Right forelimb (tissue), 1 donor: Measurements from ENCODE around the gene PREB.

Experiments
- DNase-seq: peaks from one replicate; pipeline ENCODE4 v3.0.0-alpha.2; 2018

PREB gene

GRCh38 chr2:27152102-27152795 lies 17.8 kb upstream of the PREB start:
- no peak for DNase-seq

GRCh38 chr2:27150639-27151230 lies 16.3 kb upstream of the PREB start:
- no peak for DNase-seq

GRCh38 chr2:27149570-27150405 lies 15.4 kb upstream of the PREB start:
- no peak for DNase-seq

GRCh38 chr2:27148801-27149439 lies 14.5 kb upstream of the PREB start, which contains the start of gene TCF23:
TCF23 (plus strand) TSS chr2:27149004; CDS start chr2:27149134, 130 bp downstream.
- no peak for DNase-seq

- no peak for DNase-seq
These were observed 13.5 kb upstream of the PREB start for GRCh38 chr2:27147935-27148334.

- DNase-seq = no peak
These were observed 11.2 kb upstream of the PREB start for GRCh38 chr2:27145682-27146081.

GRCh38 chr2:27143285-27143684 lies 8.8 kb upstream of the PREB start:
- no peak for DNase-seq

- DNase-seq = no peak
These were observed 4.9 kb upstream of the PREB start, which contains the start of gene PRR30 for GRCh38 chr2:27139310-27139709. PRR30 (minus strand) TSS chr2:27139410; CDS start chr2:27138329, 1,081 bp downstream.

GRCh38 chr2:27138111-27138510 lies 3.7 kb upstream of the PREB start:
- DNase-seq = no peak

GRCh38 chr2:27137322-27137935 lies 3.0 kb upstream of the PREB start:
- no peak for DNase-seq

GRCh38 chr2:27136751-27137150 lies 2.3 kb upstream of the PREB start:
- DNase-seq = no peak

- DNase-seq = no peak
These were observed 1.1 kb upstream of the PREB start for GRCh38 chr2:27135478-27135955.

GRCh38 chr2:27134781-27135477 lies 493 bp upstream of the PREB start:
- no peak for DNase-seq

- DNase-seq = no peak
These were observed 1.1 kb downstream of the PREB start for GRCh38 chr2:27133195-27133875.

- no peak for DNase-seq
These were observed 3.0 kb downstream of the PREB start for GRCh38 chr2:27131429-27131828.

GRCh38 chr2:27130396-27130795 lies 4.0 kb downstream of the PREB start:
- DNase-seq = no peak

GRCh38 chr2:27128668-27129571 lies 5.5 kb downstream of the PREB start:
- DNase-seq = no peak

- DNase-seq = no peak
These were observed 6.4 kb downstream of the PREB start for GRCh38 chr2:27127883-27128667.

GRCh38 chr2:27126252-27126710 lies 8.2 kb downstream of the PREB start:
- DNase-seq = no peak
